Stimulated activated CD8-positive, alpha-beta memory T cell treated with anti-CD3 and anti-CD28 coated beads, Interleukin-12 subunit alpha, Interleukin-12 subunit beta, amount 100 ng/mL, for 24 hours (primary cell): ENCODE results near the gene SHISAL2B.
"Not testable (repeated sequence)": the region's sequence is repeated elsewhere in the genome, so short reads cannot be mapped to it uniquely, and the experiment has no call there.

Experiments
- DNase-seq: peaks from one replicate; pipeline ENCODE4 v3.0.0-alpha.2; 2020; ENCODE audit errors: extremely low read depth

Gene SHISAL2B

GRCh38 chr5:64696414-64696813, 6.1 kb downstream of the SHISAL2B start:
- DNase-seq, result not testable (repeated sequence)

DNA sequence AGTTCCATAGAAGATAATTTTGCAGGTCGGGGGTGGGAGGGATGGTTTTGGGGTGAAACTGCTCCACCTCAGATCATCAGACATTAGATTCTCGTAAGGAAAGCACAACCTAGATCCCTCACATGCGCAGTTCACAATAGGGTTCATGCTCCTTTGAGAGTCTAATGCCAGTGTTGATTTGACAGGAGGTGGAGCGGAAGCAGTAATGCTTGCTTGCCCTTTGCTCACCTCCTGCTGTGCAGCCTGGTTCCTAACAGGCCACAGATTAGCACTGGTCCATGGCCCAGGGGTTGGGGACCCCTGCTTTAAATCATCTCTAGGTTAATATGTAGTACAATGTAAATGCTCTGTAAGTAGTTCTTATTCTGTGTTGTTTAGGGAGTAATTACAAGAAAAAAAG, 10.5 kb downstream of the SHISAL2B start:
- DNase-seq, result no peak

GRCh38 chr5:64706074-64706473, 15.8 kb downstream of the SHISAL2B start:
- DNase-seq, result not testable (repeated sequence)

DNA sequence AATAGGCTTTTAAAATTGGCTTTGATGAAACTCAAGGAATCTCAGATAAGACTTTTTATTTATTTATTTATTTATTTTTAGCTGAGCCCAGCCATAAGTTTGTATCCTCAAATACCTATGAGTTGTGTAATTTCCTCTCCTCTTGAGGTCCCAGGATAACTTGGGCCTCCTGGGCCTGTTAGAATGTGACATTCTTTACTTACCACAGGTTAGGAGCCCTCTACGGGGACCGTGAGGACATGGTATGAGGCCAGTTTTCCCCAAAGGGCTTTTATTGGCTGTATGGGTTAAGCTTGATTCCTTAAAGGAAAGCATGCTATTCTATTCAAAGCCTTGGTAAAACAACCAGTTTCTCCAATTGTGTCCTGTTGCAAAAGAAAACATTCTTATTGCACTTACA, 16.9 kb downstream of the SHISAL2B start:
- no peak for DNase-seq

DNA sequence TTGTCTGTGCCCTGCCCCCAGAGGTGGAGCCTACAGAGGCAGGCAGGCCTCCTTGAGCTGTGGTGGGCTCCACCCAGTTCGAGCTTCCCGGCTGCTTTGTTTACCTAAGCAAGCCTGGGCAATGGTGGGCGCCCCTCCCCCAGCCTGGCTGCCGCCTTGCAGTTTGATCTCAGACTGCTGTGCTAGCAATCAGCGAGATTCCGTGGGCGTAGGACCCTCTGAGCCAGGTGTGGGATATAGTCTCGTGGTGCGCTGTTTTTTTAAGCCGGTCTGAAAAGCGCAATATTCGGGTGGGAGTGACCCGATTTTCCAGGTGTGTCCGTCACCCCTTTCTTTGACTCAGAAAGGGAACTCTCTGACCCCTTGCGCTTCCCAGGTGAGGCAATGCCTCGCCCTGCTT, 24.2 kb downstream of the SHISAL2B start:
- not testable (repeated sequence) for DNase-seq

DNA sequence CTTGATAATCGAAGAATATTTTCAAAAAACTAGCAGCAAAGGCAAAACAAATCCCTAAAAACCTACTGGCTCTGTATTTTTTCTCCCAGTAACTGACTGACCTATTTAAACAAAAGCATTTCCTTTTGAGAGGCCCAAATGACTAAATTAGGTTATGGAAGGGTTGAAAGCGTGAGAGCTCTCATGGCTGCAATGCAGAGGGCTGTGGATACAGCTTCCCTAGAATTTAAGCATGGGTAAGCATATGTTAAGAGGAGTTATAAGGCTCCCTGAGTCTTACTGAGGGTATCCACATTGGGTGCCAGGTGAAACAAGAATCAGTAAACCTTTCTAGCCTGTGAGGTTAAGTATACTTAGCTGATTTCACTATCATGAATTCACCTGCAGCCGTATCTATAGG, 32.3 kb downstream of the SHISAL2B start:
- DNase-seq, result no peak

GRCh38 chr5:64727150-64727549, 36.8 kb downstream of the SHISAL2B start:
- no peak for DNase-seq

DNA sequence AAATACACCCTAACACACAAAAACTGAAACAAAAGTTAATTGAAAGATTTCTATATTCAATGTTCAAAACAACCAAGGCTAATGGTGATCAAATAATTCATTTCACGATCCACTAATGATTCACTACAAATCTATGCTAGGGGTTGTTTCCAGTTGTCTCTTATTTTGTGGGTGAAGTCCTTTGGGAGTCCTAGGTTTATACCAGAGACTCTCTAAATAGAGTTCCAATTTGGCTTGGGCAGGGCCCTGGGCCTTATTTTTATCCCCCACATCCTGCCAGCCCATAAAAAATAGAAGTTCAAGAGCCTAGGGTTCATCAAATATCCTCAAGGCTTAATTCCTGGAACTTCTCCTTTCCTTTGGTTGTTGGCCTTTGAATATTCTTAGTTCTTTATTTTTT, 52.1 kb downstream of the SHISAL2B start:
- DNase-seq, result no peak

DNA sequence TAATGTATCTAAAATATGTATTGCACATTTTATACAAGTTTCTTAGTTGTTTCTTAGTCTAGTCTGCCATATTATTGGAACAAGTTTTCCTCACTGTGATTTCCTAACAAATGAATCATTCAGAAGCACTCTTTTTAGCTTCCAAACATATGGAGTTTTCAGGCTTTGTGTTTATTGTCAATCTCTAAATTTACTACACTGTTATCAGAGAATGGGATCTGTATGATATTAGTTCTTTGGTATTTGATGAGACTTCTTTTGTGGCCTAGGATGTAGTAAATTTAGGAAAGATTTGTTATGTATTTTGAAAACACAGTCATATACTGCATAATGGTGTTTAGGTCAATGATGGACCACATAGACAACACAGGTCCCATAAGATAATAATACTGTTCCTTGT, 52.5 kb downstream of the SHISAL2B start:
- DNase-seq, result no peak

GRCh38 chr5:64744914-64745313, 54.6 kb downstream of the SHISAL2B start:
- DNase-seq, result no peak

DNA sequence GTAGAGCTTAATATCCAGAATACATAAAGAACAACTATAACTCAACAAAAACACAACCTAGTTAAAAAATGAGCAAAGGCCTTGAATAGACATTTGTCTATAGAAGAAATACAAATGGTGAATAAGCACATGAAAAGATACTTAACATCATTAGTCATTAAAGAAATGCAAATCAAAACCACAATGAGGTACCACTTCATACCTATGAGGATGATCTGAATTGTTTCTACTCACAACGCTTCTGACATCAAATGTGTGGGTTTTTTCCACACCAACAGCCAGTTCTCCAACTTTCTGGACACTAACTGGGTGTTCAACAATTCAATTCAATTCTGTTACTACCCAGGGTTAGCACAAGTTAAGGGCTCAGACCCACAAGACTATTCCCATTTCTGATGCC, 56.1 kb downstream of the SHISAL2B start:
- DNase-seq, result no peak

DNA sequence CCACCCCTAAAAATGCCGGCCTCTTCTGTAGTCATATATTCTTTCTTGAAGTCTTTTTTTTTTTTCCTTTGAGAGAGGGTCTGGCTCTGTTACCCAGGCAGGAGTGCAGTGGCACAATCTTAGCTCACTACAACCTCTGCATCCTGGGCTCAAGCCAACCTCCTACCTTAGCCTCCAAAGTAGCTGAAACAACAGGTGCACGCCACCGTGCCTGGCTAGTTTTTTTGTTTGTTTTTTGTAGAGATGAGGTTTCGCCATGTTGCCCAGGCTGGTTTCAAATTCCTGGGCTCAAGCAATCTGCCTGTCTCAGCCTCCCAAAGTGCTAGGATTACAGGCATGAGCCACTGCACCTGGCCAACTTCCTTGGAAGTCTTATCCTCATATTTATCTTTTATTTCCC, 59.1 kb downstream of the SHISAL2B start:
- DNase-seq, result no peak

GRCh38 chr5:64754066-64754465, 63.8 kb downstream of the SHISAL2B start:
- DNase-seq, result no peak

DNA sequence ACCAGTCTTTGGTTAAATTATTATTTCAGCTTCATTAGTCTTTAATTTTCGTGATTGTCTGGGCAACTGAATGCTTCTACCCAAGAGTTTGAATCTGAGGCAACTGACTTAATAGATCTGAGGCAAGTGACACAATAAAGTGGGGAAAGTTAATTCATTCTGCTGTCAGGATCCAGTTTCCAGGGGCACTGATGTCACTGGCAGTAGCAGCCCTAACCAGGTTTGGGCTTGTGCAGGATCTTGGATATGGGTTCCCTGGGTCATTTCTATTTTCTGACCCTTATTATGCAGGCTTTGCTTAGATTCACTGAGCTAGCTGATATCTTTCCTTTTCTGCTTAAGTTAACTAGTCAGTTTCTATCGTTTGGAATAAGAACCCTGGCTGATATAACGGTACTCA, 68.6 kb downstream of the SHISAL2B start:
- no peak for DNase-seq

DNA sequence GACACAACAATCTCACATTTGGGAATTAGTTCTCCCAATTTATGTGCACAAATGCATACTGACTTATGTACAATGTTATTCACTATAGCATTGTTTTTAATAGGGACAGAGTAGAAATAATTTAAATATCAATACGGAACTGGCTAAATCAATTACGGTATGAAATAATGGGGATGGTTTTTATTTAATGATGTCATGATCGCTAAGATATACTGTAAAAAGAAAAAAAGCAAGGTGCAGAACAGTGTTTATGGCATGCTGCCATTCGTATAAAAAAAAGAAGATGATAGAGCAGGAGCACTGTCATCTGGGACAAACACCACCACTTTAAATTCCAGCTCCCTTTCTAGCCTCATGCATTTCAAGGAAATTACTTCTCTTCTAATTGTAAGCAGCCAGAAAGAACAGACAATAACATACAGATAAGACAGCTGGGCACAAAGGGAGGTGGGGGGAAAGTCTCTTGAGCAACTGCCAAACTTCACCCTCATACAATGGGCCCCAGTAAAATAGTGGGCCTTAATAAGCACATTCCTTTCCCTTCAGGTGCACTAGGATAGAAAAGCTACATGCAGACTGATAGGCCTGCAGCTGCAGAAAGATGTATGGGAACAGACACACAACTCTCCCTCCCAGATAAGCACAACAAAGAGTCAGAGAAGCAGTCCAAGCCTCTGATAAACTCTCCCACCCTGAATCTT, 69.8 kb downstream of the SHISAL2B start:
- DNase-seq, result no peak

- DNase-seq, result no peak
Observed at GRCh38 chr5:64763948-64764503, 73.7 kb downstream of the SHISAL2B start.

DNA sequence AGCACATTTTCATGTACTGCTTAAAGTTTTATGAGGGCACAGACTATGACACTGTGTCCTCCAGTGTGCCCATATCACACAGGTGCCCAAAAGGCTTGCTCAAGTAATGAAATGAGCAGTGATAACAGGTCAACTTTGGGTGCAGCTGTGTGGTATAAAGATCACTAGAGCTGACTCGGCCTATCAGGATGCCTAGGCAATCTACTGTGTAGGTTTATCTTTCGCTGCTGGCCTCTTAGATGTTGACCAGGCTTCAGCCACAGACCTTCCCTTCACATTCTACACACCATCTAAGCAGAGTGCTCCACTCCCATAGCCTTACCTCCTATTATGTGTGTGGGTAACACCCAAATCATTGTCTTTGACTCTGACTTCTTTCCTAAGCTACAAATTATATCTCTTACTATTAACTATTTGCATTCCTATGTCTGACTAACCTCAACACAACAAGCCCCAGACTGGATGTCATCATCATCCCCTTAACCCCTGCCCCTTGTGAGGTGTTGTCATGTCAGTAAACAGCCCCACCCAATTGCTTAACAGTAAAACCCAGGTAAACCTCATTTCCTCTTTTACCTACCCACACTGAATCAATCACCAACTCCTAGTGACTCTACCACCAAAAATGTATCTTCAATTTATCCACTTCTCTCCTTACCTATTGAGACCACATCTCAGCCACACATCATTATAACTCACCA, 75.7 kb downstream of the SHISAL2B start:
- DNase-seq, result no peak

DNA sequence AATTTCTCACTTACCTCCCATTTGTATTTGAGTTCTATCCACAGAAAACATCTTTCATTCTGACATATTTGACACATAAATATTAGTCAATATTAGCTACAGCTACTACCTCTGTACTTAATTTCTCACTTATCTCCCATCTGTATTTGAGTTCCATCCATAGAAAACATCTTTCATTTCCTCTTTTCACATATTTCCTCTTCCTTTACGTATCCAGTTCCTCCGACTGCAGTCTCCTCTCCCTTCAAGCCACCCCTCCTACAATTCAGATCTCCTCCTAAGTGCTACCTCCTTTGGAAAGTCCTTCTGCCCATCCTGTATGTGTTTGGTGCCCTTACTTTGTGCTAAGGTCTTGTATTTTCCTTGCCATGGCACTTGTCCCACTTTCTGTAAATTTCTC, 76.6 kb downstream of the SHISAL2B start:
- DNase-seq, result no peak
